Measurements from ENCODE around the gene NAV2. TPM values are rescaled to one million over a fixed set of nuclear protein-coding genes. Genes with fewer than 3 reads are reported as not detected.

NAV2 gene
- polyA plus RNA-seq, 3 donors from 2014 or later = 0.66 TPM; not detected in 2

GRCh38 chr11:20050048-20050447 lies 337.4 kb downstream of the NAV2 start:
- Mint-ChIP-seq H3K27ac (no peak overlapping the region), H3K4me1 (peaks cover 4 to 6% of the 10 kb centered on the region in 2 donors), H3K36me3 (peaks cover 0 to 3% (median 0%) of the 10 kb centered on the region in 3 donors), H3K27me3 (ENCODE audit: low read depth in 3 of 3) (peaks cover 0 to 4% (median 3%) of the 10 kb centered on the region in 3 donors), H3K4me3 (no peak overlapping the region), H3K9me3 (no peaks in the 10 kb centered on the region)
- no peak for DNase-seq

GRCh38 chr11:20050551-20051333 lies 338.1 kb downstream of the NAV2 start:
- DNase-seq = no peak
- H3K36me3 Mint-ChIP-seq = peaks cover 0 to 3% (median 0%) of the 10 kb centered on the region in 3 donors
- peaks cover 4 to 6% of the 10 kb centered on the region in 2 donors for H3K4me1 Mint-ChIP-seq
- H3K27ac Mint-ChIP-seq = no peak overlapping the region
- H3K9me3 Mint-ChIP-seq = no peaks in the 10 kb centered on the region
- H3K27me3 Mint-ChIP-seq (ENCODE audit: low read depth in 3 of 3) = peaks cover 0 to 4% (median 3%) of the 10 kb centered on the region in 3 donors
- no peak overlapping the region for H3K4me3 Mint-ChIP-seq

- Mint-ChIP-seq H3K4me1 (peaks cover 0 to under 1% of the 10 kb centered on the region in 2 donors), H3K27ac (no peak overlapping the region), H3K36me3 (no peaks in the 10 kb centered on the region), H3K27me3 (ENCODE audit: low read depth in 3 of 3) (peaks cover 0 to 4% (median 3%) of the 10 kb centered on the region in 3 donors), H3K4me3 (no peak overlapping the region), H3K9me3 (no peaks in the 10 kb centered on the region)
- DNase-seq = no peak
Observed at GRCh38 chr11:20051469-20052399, 339.1 kb downstream of the NAV2 start.

GRCh38 chr11:20053572-20053971 lies 340.9 kb downstream of the NAV2 start:
- H3K9me3 Mint-ChIP-seq = no peaks in the 10 kb centered on the region
- H3K4me1 Mint-ChIP-seq = no peaks in the 10 kb centered on the region
- H3K27me3 Mint-ChIP-seq (ENCODE audit: low read depth in 3 of 3) = peaks cover 2 to 4% (median 3%) of the 10 kb centered on the region in 3 donors
- no peak overlapping the region for H3K27ac Mint-ChIP-seq
- no peaks in the 10 kb centered on the region for H3K36me3 Mint-ChIP-seq
- no peak for DNase-seq
- H3K4me3 Mint-ChIP-seq = no peak overlapping the region

DNA sequence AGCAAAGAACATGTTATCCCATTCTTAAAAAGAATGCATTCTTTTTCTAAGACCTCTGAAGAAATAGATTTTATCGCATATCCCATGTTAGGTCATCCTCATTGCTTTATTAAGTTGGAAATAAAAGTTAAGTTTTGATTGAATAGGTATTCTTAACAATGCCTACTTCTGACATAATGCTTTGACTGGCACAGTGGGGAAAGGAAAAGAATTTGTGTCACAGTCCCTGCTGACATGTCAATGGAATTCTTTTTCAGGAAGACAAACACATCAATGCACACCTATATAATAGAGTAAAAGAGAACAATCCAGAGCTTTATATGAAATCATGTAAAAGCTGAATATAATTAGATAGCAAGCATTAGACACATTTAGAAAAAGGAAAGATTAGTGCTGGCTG lies 341.9 kb downstream of the NAV2 start:
- no peaks in the 10 kb centered on the region for H3K4me1 Mint-ChIP-seq
- H3K4me3 Mint-ChIP-seq = no peak overlapping the region
- no peak for DNase-seq
- no peak overlapping the region for H3K27ac Mint-ChIP-seq
- no peaks in the 10 kb centered on the region for H3K9me3 Mint-ChIP-seq
- H3K36me3 Mint-ChIP-seq = no peaks in the 10 kb centered on the region
- peaks cover 2 to 4% (median 3%) of the 10 kb centered on the region in 3 donors for H3K27me3 Mint-ChIP-seq (ENCODE audit: low read depth in 3 of 3)

DNA sequence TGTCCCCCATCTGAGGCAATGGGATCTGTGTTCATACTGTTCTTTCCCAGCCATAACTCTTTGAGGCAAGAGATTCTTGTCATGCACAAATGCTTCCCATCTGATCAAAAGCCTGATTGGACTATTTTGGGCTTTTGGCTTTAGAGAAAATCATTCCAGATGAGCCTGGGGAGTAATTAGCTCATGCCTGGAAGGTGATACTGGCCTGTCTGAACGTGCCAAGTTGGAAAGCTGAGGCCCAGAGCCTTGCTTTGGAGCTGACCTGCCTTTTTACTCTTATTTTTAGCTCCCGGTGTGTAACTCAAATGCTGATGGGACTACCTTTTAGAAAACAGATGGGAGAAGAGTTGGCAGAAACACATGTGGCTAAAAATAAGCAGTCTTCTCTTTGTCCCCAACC lies 342.7 kb downstream of the NAV2 start:
- H3K27ac Mint-ChIP-seq = no peak overlapping the region
- no peak overlapping the region for H3K4me3 Mint-ChIP-seq
- DNase-seq = no peak
- no peaks in the 10 kb centered on the region for H3K9me3 Mint-ChIP-seq
- H3K27me3 Mint-ChIP-seq (ENCODE audit: low read depth in 3 of 3) = peaks cover 2 to 4% (median 3%) of the 10 kb centered on the region in 3 donors
- no peaks in the 10 kb centered on the region for H3K4me1 Mint-ChIP-seq
- H3K36me3 Mint-ChIP-seq = no peaks in the 10 kb centered on the region

DNA sequence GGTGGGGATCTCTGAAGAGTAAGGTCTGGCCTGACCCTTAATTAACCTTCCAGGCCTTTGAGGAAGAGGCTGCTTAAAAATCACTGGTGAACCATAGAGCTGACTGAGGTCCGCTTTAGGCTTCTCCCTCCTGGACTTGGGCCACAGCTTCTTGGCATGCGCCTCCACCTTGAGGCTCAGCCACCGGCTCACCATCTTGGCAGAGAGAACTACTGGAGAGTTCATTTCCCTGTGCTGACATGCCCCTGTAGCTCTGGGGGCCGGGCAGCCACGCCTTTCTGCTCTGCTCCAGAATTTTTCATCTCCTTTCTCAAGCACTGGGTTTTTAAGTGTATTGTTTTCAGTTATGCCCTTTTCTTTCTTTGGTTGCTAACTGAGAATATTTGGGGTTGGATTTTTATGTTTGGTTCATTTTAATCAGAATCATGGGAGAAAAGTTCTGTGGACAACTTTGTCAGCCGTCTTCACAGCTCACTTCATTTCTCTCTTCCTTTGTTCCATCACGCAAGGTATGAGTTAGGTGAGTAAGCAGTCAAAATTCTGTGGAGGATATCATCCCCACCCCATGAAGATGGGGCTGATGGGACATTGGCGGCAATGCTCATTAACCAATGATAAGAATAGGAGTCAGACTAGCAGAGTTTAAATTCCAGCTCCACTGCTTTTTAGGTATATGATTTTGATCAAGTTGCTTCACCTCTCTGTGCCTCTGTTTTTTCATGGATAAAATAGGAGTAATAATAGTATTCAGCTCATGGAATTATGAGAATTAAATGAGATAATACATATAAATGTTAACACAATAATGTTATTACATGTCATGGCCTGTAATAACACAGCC lies 343.7 kb downstream of the NAV2 start:
- Mint-ChIP-seq H3K9me3 (no peaks in the 10 kb centered on the region), H3K4me3 (no peak overlapping the region), H3K4me1 (no peaks in the 10 kb centered on the region), H3K27me3 (ENCODE audit: low read depth in 3 of 3) (peaks cover 2 to 4% (median 3%) of the 10 kb centered on the region in 3 donors), H3K36me3 (no peaks in the 10 kb centered on the region), H3K27ac (no peak overlapping the region)
- DNase-seq = no peak

DNA sequence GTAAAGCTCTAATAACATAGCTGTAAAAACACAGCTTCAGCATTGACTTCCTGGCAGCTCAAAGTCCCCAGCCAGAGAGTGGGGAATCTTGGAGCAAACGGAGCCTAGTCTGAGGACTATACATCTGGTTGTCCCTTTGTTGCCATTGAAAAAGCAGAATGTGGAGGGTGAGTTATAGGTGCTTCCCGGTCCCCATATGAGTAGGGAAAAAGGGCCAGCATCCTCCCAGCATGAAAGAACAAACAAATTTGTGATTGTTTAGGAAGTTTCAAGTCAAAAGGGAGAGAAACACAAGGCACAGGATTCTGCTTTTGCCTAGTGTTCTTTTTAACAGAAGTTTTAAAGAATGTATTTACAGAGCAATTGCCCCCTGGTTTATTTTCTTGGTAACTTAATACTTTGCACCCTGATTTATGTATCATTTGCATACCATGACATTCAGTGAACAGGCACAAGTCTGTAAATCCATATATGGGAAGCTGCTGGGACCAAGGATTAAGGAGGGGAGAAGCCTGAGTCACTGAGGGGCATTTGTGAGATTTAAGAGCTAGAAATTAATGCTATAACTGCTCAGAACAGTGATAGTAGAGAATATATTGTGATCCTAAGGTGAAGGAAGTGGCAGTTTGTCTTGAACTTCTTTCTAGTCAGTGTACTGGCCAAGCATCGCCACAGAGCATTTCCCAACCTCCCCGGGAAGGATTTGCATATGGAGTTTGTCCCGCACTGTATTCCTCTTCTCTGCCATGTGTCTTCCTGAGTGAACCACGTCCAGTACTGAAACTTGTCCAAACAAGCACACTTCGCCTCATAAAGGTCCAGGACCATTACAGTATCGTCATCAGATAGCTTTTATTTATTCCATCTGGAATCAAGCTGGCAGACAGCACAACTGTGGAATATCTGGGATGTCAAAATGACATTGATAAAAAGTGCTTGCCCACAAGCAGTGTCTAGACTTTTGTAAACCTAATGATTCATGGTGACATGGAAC lies 344.6 kb downstream of the NAV2 start:
- Mint-ChIP-seq H3K36me3 (no peaks in the 10 kb centered on the region), H3K4me3 (no peak overlapping the region), H3K27me3 (ENCODE audit: low read depth in 3 of 3) (peaks cover 0 to 3% (median 2%) of the 10 kb centered on the region in 3 donors), H3K9me3 (no peaks in the 10 kb centered on the region), H3K4me1 (no peaks in the 10 kb centered on the region), H3K27ac (no peak overlapping the region)
- no peak for DNase-seq

GRCh38 chr11:20058749-20059458 lies 346.3 kb downstream of the NAV2 start:
- Mint-ChIP-seq H3K27me3 (ENCODE audit: low read depth in 3 of 3) (peaks cover 0 to 3% (median 2%) of the 10 kb centered on the region in 3 donors), H3K9me3 (no peaks in the 10 kb centered on the region), H3K27ac (no peak overlapping the region), H3K36me3 (no peaks in the 10 kb centered on the region), H3K4me3 (no peak overlapping the region), H3K4me1 (no peaks in the 10 kb centered on the region)
- no peak for DNase-seq

- Mint-ChIP-seq H3K27me3 (ENCODE audit: low read depth in 3 of 3) (peaks cover 0 to 3% (median 2%) of the 10 kb centered on the region in 3 donors), H3K9me3 (no peaks in the 10 kb centered on the region), H3K4me1 (no peaks in the 10 kb centered on the region), H3K27ac (no peak overlapping the region), H3K36me3 (no peaks in the 10 kb centered on the region), H3K4me3 (no peak overlapping the region)
- DNase-seq = no peak
Observed at GRCh38 chr11:20059587-20060021, 347.0 kb downstream of the NAV2 start.

DNA sequence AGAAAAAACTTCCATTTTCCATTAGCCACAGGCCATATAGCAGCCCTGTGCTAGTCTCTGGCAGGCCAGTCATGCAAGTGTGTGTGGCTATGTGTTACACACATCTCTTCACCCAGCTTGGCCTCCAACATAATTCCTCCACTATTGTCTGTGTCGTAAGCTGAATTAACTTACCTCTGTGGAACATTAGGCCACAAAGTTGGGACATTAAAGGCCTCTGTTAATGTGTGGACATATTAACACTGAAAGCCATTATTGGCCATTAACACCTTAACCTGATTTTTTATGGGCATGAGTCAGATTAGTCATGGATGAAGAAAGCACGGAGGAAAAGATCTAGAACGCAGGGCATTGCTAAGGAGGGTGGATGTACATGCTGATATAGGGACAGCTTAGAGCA lies 347.5 kb downstream of the NAV2 start:
- Mint-ChIP-seq H3K27me3 (ENCODE audit: low read depth in 3 of 3) (peaks cover 0 to 3% (median 2%) of the 10 kb centered on the region in 3 donors), H3K4me3 (no peak overlapping the region), H3K4me1 (no peaks in the 10 kb centered on the region), H3K27ac (no peak overlapping the region), H3K9me3 (no peaks in the 10 kb centered on the region), H3K36me3 (no peaks in the 10 kb centered on the region)
- no peak for DNase-seq

DNA sequence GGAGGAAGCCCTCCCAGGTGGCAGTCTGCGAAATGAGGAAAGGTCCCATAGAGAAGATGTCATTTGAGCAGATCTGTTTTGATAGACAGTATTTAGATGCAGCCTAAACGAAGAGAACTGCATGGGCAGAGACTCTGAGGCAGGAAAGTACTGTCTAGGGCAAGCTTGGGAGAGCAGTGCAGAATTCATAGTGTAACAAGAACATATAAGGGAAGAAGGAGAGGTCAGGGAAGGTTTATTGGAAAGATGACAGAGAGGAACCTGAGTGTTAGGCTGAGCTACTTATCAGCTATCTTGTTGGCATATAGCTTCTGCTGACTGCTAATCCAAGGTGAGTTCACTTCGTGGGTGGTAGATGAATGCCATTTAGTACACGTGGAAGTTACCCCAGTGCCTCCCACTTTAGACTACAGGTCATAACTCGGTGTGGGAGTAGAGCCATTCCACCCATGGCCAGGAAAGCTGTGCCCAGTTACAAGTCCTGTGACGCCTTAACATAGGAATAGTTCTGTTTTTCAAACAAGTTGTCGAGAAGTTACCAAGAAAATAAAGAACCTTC lies 348.1 kb downstream of the NAV2 start:
- no peak overlapping the region for H3K4me3 Mint-ChIP-seq
- no peaks in the 10 kb centered on the region for H3K4me1 Mint-ChIP-seq
- peaks cover 0 to 3% (median 2%) of the 10 kb centered on the region in 3 donors for H3K27me3 Mint-ChIP-seq (ENCODE audit: low read depth in 3 of 3)
- no peaks in the 10 kb centered on the region for H3K36me3 Mint-ChIP-seq
- H3K27ac Mint-ChIP-seq = no peak overlapping the region
- DNase-seq = no peak
- no peaks in the 10 kb centered on the region for H3K9me3 Mint-ChIP-seq
